ENCODE data around the gene DUSP22. TPM values are rescaled to one million over a fixed set of nuclear protein-coding genes. Genes with fewer than 3 reads are reported as not detected.

The DUSP22 gene
- total and polyA plus RNA-seq, 2 of the 8 experiments (the other 6 are each of a cell fraction or from before 2014, with no cell fraction given): 15.5 to 32.4 TPM

DNA sequence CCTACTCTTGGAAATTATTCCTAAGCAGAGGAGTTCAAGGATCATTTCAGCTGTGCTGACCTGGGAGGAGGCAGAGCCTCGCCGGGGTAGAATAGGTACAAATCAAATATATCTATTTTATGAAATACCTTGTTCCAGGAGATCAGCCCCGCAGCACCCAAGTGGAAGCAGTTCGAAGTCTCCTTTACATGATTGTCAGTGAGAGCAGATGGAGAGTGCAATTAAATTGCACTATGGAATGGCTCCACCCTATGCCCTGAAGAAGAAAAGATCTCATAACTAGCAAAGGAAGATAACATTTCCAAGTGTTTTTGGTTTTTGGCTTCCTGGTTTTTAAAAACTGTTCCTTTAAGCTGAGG, 31.4 kb downstream of the DUSP22 start (continued):
- TF ChIP-seq CHD7 (IDR thresholded peaks at IDR 0.05; ENCODE audit: insufficient replicate concordance, low read length) (no peak), HDAC6 (IDR thresholded peaks at IDR 0.05; ENCODE audit: low read depth, low read length) (no peak), RXRA (IDR thresholded peaks at IDR 0.05; ENCODE audit: insufficient read depth, low read depth, low read length) (no peak), USF2 (IDR thresholded peaks at IDR 0.05; ENCODE audit: low read length) (no peak), FOSL1 (IDR thresholded peaks at IDR 0.05; ENCODE audit: insufficient read depth, low read depth, low read length) (no peak), CTBP2 (IDR thresholded peaks at IDR 0.05; ENCODE audit: borderline replicate concordance, insufficient read depth, insufficient read length, low read length) (no peak), SIX5 (IDR thresholded peaks at IDR 0.05; ENCODE audit: low read depth, low read length) (no peak), SP2 (IDR thresholded peaks at IDR 0.05; ENCODE audit: low read length) (no peak), TBP (IDR thresholded peaks at IDR 0.05; ENCODE audit: low read depth, low read length) (no peak), RBBP5 (IDR thresholded peaks at IDR 0.05; ENCODE audit: borderline replicate concordance, low read depth, low read length) (no peak)
